Spleen (tissue), 11 donors: ENCODE data around the gene SIRT3. TPM values are rescaled to one million over a fixed set of nuclear protein-coding genes. Genes with fewer than 3 reads are reported as not detected.
"Not testable (repeated sequence)": the region's sequence is repeated elsewhere in the genome, so short reads cannot be mapped to it uniquely, and the experiment has no call there.

Experiments
- DNase-seq: peaks from one replicate; pipeline ENCODE4 v3.0.0-alpha.2; 2020
- H3K27ac ChIP-seq, 8 donors: fragments of 200-600 bp; sonication (generic) in 7 of 8; 1 replicate in 4 of 8; 2 replicates in 4 of 8; pipeline versions ENCODE4 v1.5.0 to v1.8.0; 2016 to 2021; ENCODE audit warnings: inconsistent platforms in 4 of 8, mild to moderate bottlenecking in 4 of 8, moderate library complexity in 1 of 8
- H3K27me3 ChIP-seq, 7 donors: fragments of 200-600 bp; sonication (generic) in 6 of 7; replicated peaks in 1 of 7; 1 replicate in 4 of 7; 2 replicates in 3 of 7; pipeline versions ENCODE4 v1.5.0 to v1.8.0; 2016 to 2021; ENCODE audit warnings: inconsistent platforms in 3 of 7, mild to moderate bottlenecking in 1 of 7
- H3K36me3 ChIP-seq, 6 donors: fragments of 200-600 bp; sonication (generic) in 5 of 6; 1 replicate in 4 of 6; 2 replicates in 2 of 6; pipeline versions ENCODE4 v1.5.0 to v1.8.0; 2016 to 2021; ENCODE audit warnings: inconsistent platforms in 2 of 6
- H3K4me1 ChIP-seq, 6 donors: fragments of 200-600 bp; sonication (generic) in 5 of 6; 1 replicate in 3 of 6; 2 replicates in 3 of 6; pipeline versions ENCODE4 v1.5.0 to v1.8.0; 2016 to 2021; ENCODE audit warnings: inconsistent platforms in 3 of 6
- H3K4me3 ChIP-seq, 8 donors: fragments of 200-600 bp; sonication (generic) in 7 of 8; 1 replicate in 4 of 8; 2 replicates in 4 of 8; pipeline versions ENCODE4 v1.5.0 to v1.8.0; 2016 to 2021; ENCODE audit warnings: inconsistent platforms in 4 of 8, mild to moderate bottlenecking in 4 of 8, moderate library complexity in 2 of 8
- H3K9me3 ChIP-seq, 8 donors: fragments of 200-600 bp; sonication (generic) in 7 of 8; 1 replicate in 4 of 8; 2 replicates in 4 of 8; pipeline versions ENCODE4 v1.5.0 to v1.8.0; 2016 to 2021; ENCODE audit warnings: inconsistent platforms in 4 of 8
- POLR2A ChIP-seq, 3 donors: fragments of 450-650 bp; IDR thresholded peaks; one replicate each; pipeline ENCODE4 v1.5.1; 2017; ENCODE audit warnings: antibody characterized with exemption in 3 of 3, mild to moderate bottlenecking in 1 of 3
- POLR2AphosphoS5 ChIP-seq, 3 donors: sonication (generic); formaldehyde crosslinking; IDR thresholded peaks; one replicate each; pipeline ENCODE4 v1.5.1; 2017; ENCODE audit warnings: antibody characterized with exemption in 3 of 3
- WGBS, 5 donors: extraction: QIAGEN DNeasy Blood & Tissue Kit in 3 of 5; methylation state at CpG; one replicate each; pipeline versions ENCODE4 v1.1.5 to v1.1.7; 2013 to 2018; 5-methylcytosine and 5-hydroxymethylcytosine counted together
- intact Hi-C: fragments of 100-400 bp; cut with DNase I; formaldehyde crosslinking; loops from one replicate; pipeline ENCODE4 v1.15.0; 2023; ENCODE audit warnings: low total_unique reads
- polyA plus RNA-seq, 3 donors: library from polyadenylated mRNA; stranded (reverse); fragments of 200-250 nt; gene quantifications; one replicate each; pipeline ENCODE4 v1.2.1, GENCODE V29; 2013
- total RNA-seq, 7 donors: library from RNA; depleted of rRNA in 3 of 7; stranded (reverse); fragments of >200 nt in 3 of 7; fragmentation: NEBNext Ultra II Directional in 4 of 7; extraction: Animal tissue kit (Norgen Biotek cat#: 25700) in 4 of 7; gene quantifications; one replicate each; pipeline versions ENCODE4 v1.1.0 to v1.2.1, GENCODE V29; 2016 to 2021
- TF ChIP-seq, protein P1 (sequence below), 11 experiments: fragments of 200-600 bp in 7 of 11; fragments of 450-650 bp in 4 of 11; sonication (generic) in 4 of 11; IDR thresholded peaks in 8 of 11; conservative IDR thresholded peaks in 3 of 11; 1 replicate in 7 of 11; 2 replicates in 4 of 11; pipeline versions ENCODE4 v1.4.0 to v1.8.0; 2016 to 2021; ENCODE audit warnings: antibody characterized with exemption in 11 of 11, inconsistent platforms in 4 of 11, mild to moderate bottlenecking in 1 of 11
- donor health status: healthy with polysubstance abuse.
- donor health status: DM: no; HTN: no; CAD: no; lungs with moderate emphysema.
- donor health status: DM: no; HTN: no; CAD: no.
- donor health status: Bipolar disorder and iron deficiency.
- donor health status: healthy.
- donor health status: DM: no; HTN: no; CAD: no.
- donor health status: DM: yes; HTN: yes; CAD: no.

Gene SIRT3
- total and polyA plus RNA-seq, 10 donors, result 11.9 to 28.8 (median 17.5) TPM

GRCh38 chr11:240315-240714, 4.2 kb upstream of the SIRT3 start:
- TF ChIP-seq, protein P1, sequence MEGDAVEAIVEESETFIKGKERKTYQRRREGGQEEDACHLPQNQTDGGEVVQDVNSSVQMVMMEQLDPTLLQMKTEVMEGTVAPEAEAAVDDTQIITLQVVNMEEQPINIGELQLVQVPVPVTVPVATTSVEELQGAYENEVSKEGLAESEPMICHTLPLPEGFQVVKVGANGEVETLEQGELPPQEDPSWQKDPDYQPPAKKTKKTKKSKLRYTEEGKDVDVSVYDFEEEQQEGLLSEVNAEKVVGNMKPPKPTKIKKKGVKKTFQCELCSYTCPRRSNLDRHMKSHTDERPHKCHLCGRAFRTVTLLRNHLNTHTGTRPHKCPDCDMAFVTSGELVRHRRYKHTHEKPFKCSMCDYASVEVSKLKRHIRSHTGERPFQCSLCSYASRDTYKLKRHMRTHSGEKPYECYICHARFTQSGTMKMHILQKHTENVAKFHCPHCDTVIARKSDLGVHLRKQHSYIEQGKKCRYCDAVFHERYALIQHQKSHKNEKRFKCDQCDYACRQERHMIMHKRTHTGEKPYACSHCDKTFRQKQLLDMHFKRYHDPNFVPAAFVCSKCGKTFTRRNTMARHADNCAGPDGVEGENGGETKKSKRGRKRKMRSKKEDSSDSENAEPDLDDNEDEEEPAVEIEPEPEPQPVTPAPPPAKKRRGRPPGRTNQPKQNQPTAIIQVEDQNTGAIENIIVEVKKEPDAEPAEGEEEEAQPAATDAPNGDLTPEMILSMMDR (IDR thresholded peaks at IDR 0.05 in 8 of 11, conservative IDR thresholded peaks at IDR 0.05 in 3 of 11), result no peak
- TF ChIP-seq POLR2AphosphoS5 (IDR thresholded peaks at IDR 0.05) (no peak), POLR2A (IDR thresholded peaks at IDR 0.05) (no peak)
- H3K4me3 ChIP-seq, result no peak overlapping the region
- peaks cover 2 to 72% (median 49%) of the 10 kb centered on the region in 6 donors for H3K36me3 ChIP-seq
- intact Hi-C loops, result no loop called here
- H3K27me3 ChIP-seq, result no peaks in the 10 kb centered on the region
- peaks cover 19 to 51% (median 31%) of the 10 kb centered on the region in 6 donors for H3K4me1 ChIP-seq
- no peak for DNase-seq
- H3K27ac ChIP-seq, result no peak overlapping the region
- 79 to 100% (median 91%) methylated on average over 1 of the region's 1 CpG for WGBS, 5 donors
- no peaks in the 10 kb centered on the region for H3K9me3 ChIP-seq

DNA sequence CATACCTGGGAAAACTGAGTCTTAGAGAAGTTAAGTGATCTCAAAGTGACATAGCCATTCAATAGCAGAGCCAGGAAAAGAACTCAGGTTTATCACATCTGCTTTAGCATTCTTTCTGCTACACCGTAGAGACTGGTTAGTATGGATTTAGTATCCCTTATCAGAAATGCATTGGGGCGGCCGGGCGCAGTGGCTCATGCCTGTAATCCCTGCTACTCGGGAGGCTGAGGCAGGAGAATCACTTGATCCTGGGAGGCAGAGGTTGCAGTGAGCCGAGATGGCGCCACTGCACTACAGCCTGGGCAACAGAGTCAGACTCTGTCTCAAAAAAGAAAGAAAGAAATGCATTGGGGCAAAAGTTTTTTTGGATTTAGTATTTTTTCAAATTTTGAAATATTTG, 2.2 kb upstream of the SIRT3 start:
- peaks cover 2 to 52% (median 31%) of the 10 kb centered on the region in 6 donors for H3K36me3 ChIP-seq
- intact Hi-C loops, result not testable (repeated sequence)

GRCh38 chr11:236774-237767, 929 bp upstream of the SIRT3 start, which contains the start of gene PSMD13:
Gene PSMD13 (plus strand): TSS chr11:236976. CDS start chr11:237050, 74 bp downstream.
- intact Hi-C loops, result no loop called here
- H3K9me3 ChIP-seq, result no peaks in the 10 kb centered on the region
- H3K4me1 ChIP-seq, result peaks cover 21 to 60% (median 38%) of the 10 kb centered on the region in 6 donors
- peaks cover 0 to 41% (median 24%) of the 10 kb centered on the region in 6 donors for H3K36me3 ChIP-seq
- peak within 1 kb of the TSS; percentile 85 to 99 (median 97) for H3K27ac ChIP-seq
- TF ChIP-seq POLR2A (IDR thresholded peaks at IDR 0.05) (no peak), POLR2AphosphoS5 (IDR thresholded peaks at IDR 0.05) (peak; percentile 83 to 96 (median 87))
- TF ChIP-seq, protein P1 (IDR thresholded peaks at IDR 0.05 in 8 of 11, conservative IDR thresholded peaks at IDR 0.05 in 3 of 11), result peak in 4 of 11 experiments; percentile 17 to 50 (median 25)
- DNase-seq, result peak; percentile 97
- H3K4me3 ChIP-seq, result peak within 1 kb of the TSS; percentile 71 to 99 (median 92)
- no peaks in the 10 kb centered on the region for H3K27me3 ChIP-seq
- 1 to 3% (median 3%) methylated on average over 27 to 62 of the region's 62 CpGs for WGBS, 5 donors

More for the DNA sequence above, 2.2 kb upstream of the SIRT3 start:
- not testable (repeated sequence) for H3K9me3 ChIP-seq, H3K27me3 ChIP-seq, DNase-seq, H3K27ac ChIP-seq
- Histone ChIP-seq H3K4me1 (peaks cover 21 to 60% (median 38%) of the 10 kb centered on the region in 6 donors), H3K4me3 (peak overlapping the region in 2 of 8 donors; percentile 88 to 92)
- 84 to 93% (median 87%) methylated on average over 7 of the region's 7 CpGs for WGBS, 5 donors

- H3K9me3 ChIP-seq, result no peaks in the 10 kb centered on the region
- H3K27ac ChIP-seq, result peak overlapping the region; percentile 85 to 99 (median 97)
- H3K4me1 ChIP-seq, result peaks cover 21 to 49% (median 38%) of the 10 kb centered on the region in 6 donors
- DNase-seq, result no peak
- 2 to 5% (median 3%) methylated on average over 13 of the region's 13 CpGs for WGBS, 5 donors
- H3K36me3 ChIP-seq, result peaks cover 0 to 30% (median 12%) of the 10 kb centered on the region in 6 donors
- intact Hi-C loops, result no loop called here
- H3K27me3 ChIP-seq, result no peaks in the 10 kb centered on the region
- H3K4me3 ChIP-seq, result peak overlapping the region; percentile 71 to 99 (median 92)
- TF ChIP-seq POLR2AphosphoS5 (IDR thresholded peaks at IDR 0.05) (no peak), POLR2A (IDR thresholded peaks at IDR 0.05) (no peak)
- TF ChIP-seq, protein P1 (IDR thresholded peaks at IDR 0.05 in 8 of 11, conservative IDR thresholded peaks at IDR 0.05 in 3 of 11), result no peak
These were observed 539 bp downstream of the SIRT3 start for GRCh38 chr11:235609-235996.
